ENCODE results near the gene SLC5A1. TPM values are rescaled to one million over a fixed set of nuclear protein-coding genes. Genes with fewer than 3 reads are reported as not detected.

SLC5A1 gene
- polyA plus RNA-seq, 3 donors = not detected

DNA sequence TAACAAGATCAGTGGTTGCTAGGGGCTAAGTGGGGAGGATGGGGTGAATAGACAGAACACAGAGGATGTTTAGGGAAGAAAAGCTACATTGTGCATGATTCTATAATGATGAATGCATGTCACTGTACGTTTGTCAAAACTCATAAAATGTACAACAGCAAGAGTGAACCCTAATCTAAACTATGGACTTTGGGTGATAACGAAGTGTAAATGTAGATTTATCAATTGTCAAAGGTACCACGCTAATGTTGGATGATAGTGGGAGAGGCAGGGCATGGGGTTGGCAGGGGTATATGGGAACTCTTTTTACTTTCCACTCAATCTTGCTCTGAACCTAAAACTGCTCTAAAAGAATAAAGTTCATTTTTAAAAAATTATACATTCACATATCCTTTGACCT, 21.3 kb upstream of the SLC5A1 start:
- WGBS (ENCODE audit: insufficient coverage) = no CpG with 5 or more reads among the region's 3 CpGs
- Mint-ChIP-seq H3K36me3 (no peaks in the 10 kb centered on the region), H3K4me3 (no peak overlapping the region), H3K9me3 (peaks cover 0 to 3% (median 0%) of the 10 kb centered on the region in 7 donors), H3K4me1 (no peaks in the 10 kb centered on the region), H3K27me3 (ENCODE audit: low read depth in 3 of 3) (peaks cover 5 to 15% (median 13%) of the 10 kb centered on the region in 3 donors), H3K27ac (no peak overlapping the region)
- Histone ChIP-seq H4K20me1 (ENCODE audit: insufficient read depth, low read length) (no peaks in the 10 kb centered on the region), H3K27me3 (ENCODE audit: control insufficient read depth in 2 of 2, insufficient read depth in 2 of 2, low read length in 2 of 2) (peaks cover 0 to 2% of the 10 kb centered on the region in 2 donors), H3K9ac (ENCODE audit: insufficient read depth, low read length, poor library complexity, severe bottlenecking) (no peak overlapping the region), H2AFZ (ENCODE audit: insufficient read depth, low read depth, low read length, poor library complexity, severe bottlenecking) (no peak overlapping the region), H3K4me2 (replicated peaks; ENCODE audit: extremely low read depth, low read length, poor library complexity, severe bottlenecking) (no peak overlapping the region), H3K79me2 (ENCODE audit: insufficient read depth, low read length) (no peaks in the 10 kb centered on the region), H3K27ac (ENCODE audit: low read depth in 1 of 2, low read length in 2 of 2) (no peak overlapping the region), H3K36me3 (replicated peaks in 1 of 2; ENCODE audit: control insufficient read depth in 1 of 2, insufficient read depth in 2 of 2, low read length in 2 of 2) (no peaks in the 10 kb centered on the region), H3K4me3 (replicated peaks in 1 of 3; ENCODE audit: low read depth in 2 of 3, low read length in 3 of 3) (no peak overlapping the region), H3K4me1 (ENCODE audit: control insufficient read depth in 1 of 2, insufficient read depth in 2 of 2, low read length in 2 of 2) (no peaks in the 10 kb centered on the region), H3K9me3 (replicated peaks in 1 of 2; ENCODE audit: control insufficient read depth in 1 of 2, insufficient read depth in 1 of 2, low read length in 2 of 2) (no peaks in the 10 kb centered on the region)
- TF ChIP-seq, protein P1, sequence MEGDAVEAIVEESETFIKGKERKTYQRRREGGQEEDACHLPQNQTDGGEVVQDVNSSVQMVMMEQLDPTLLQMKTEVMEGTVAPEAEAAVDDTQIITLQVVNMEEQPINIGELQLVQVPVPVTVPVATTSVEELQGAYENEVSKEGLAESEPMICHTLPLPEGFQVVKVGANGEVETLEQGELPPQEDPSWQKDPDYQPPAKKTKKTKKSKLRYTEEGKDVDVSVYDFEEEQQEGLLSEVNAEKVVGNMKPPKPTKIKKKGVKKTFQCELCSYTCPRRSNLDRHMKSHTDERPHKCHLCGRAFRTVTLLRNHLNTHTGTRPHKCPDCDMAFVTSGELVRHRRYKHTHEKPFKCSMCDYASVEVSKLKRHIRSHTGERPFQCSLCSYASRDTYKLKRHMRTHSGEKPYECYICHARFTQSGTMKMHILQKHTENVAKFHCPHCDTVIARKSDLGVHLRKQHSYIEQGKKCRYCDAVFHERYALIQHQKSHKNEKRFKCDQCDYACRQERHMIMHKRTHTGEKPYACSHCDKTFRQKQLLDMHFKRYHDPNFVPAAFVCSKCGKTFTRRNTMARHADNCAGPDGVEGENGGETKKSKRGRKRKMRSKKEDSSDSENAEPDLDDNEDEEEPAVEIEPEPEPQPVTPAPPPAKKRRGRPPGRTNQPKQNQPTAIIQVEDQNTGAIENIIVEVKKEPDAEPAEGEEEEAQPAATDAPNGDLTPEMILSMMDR (IDR thresholded peaks at IDR 0.05) = no peak
- DNase-seq = no peak
- intact Hi-C loops (cut with micrococcal nuclease) = no loop called here

DNA sequence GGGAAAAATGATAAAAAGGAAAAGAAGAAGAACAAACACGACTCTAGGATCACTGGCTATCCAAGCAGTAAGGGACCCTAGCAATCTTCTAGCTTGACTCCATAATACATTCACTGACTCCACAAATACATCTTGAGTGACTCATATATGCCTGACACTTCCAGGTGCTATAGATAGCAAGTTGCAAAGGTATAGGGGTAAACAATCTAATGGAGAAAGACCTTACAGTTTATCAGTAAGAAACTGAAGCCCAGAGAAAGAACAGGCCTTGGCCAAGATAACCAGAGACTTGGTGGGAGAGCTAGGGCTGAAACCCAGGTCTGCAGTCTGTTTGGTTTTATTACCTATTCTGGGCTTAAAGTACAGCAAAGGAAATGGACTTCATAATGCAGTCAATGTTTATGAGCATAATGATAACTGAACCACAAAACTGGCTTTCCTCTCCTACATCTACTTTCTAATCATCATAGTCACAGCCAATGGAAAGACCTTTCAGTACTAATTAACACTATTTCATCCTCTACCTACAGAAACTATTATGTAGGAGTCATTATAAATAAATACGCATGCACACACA, 19.7 kb upstream of the SLC5A1 start:
- no peaks in the 10 kb centered on the region for H3K4me1 Mint-ChIP-seq
- Histone ChIP-seq H3K4me3 (replicated peaks in 1 of 3; ENCODE audit: low read depth in 2 of 3, low read length in 3 of 3) (no peak overlapping the region), H2AFZ (ENCODE audit: insufficient read depth, low read depth, low read length, poor library complexity, severe bottlenecking) (no peak overlapping the region), H3K9ac (ENCODE audit: insufficient read depth, low read length, poor library complexity, severe bottlenecking) (no peak overlapping the region), H3K4me1 (ENCODE audit: control insufficient read depth in 1 of 2, insufficient read depth in 2 of 2, low read length in 2 of 2) (no peaks in the 10 kb centered on the region), H3K79me2 (ENCODE audit: insufficient read depth, low read length) (no peaks in the 10 kb centered on the region), H3K9me3 (replicated peaks in 1 of 2; ENCODE audit: control insufficient read depth in 1 of 2, insufficient read depth in 1 of 2, low read length in 2 of 2) (no peaks in the 10 kb centered on the region), H4K20me1 (ENCODE audit: insufficient read depth, low read length) (no peaks in the 10 kb centered on the region), H3K36me3 (replicated peaks in 1 of 2; ENCODE audit: control insufficient read depth in 1 of 2, insufficient read depth in 2 of 2, low read length in 2 of 2) (no peaks in the 10 kb centered on the region), H3K4me2 (replicated peaks; ENCODE audit: extremely low read depth, low read length, poor library complexity, severe bottlenecking) (no peak overlapping the region), H3K27me3 (ENCODE audit: control insufficient read depth in 2 of 2, insufficient read depth in 2 of 2, low read length in 2 of 2) (peaks cover 0 to 2% of the 10 kb centered on the region in 2 donors), H3K27ac (ENCODE audit: low read depth in 1 of 2, low read length in 2 of 2) (no peak overlapping the region)
- DNase-seq = no peak
- H3K4me3 Mint-ChIP-seq = no peak overlapping the region
- peaks cover 9 to 12% (median 10%) of the 10 kb centered on the region in 3 donors for H3K27me3 Mint-ChIP-seq (ENCODE audit: low read depth in 3 of 3)
- intact Hi-C loops (cut with micrococcal nuclease) = no loop called here
- peaks cover 0 to 7% (median 0%) of the 10 kb centered on the region in 7 donors for H3K9me3 Mint-ChIP-seq
- H3K27ac Mint-ChIP-seq = no peak overlapping the region
- TF ChIP-seq, protein P1 (IDR thresholded peaks at IDR 0.05) = no peak
- no CpG with 5 or more reads among the region's 2 CpGs for WGBS (ENCODE audit: insufficient coverage)
- H3K36me3 Mint-ChIP-seq = no peaks in the 10 kb centered on the region

Data from CD14-positive monocyte (primary cell).